GM21360 (cell line): ENCODE measurements around the gene GALNT10.

Source experiments
- ATAC-seq: cut with Tn5 transposase; IDR thresholded peaks from one replicate; pipeline ENCODE4 v1.9.1; 2021; ENCODE audit warnings: mild to moderate bottlenecking, moderate library complexity; ENCODE audit not compliant: unreplicated experiment

GALNT10 gene

GRCh38 chr5:154286557-154286956, 96.0 kb downstream of the GALNT10 start:
- no peak for ATAC-seq

DNA sequence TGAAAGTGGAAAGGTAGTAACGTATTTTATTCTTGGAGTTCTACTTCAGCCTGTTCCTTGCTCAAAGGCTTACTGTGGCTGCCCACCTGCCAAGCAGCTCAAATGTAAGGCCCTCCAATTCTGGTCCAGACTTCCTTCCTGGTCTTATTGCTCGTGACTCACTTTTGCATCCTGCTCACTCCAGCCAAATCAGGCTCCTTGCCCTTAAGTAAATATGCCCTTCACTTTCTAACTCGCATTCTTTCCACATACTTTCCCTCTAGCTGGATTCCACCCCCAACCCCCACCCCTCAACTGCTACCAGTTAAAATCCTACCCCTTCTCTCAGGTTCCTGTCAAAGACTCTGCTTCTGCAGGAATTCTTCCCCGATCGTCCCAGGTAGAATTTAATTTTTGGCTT, 96.6 kb downstream of the GALNT10 start:
- no peak for ATAC-seq

GRCh38 chr5:154288145-154288544, 97.6 kb downstream of the GALNT10 start:
- no peak for ATAC-seq

DNA sequence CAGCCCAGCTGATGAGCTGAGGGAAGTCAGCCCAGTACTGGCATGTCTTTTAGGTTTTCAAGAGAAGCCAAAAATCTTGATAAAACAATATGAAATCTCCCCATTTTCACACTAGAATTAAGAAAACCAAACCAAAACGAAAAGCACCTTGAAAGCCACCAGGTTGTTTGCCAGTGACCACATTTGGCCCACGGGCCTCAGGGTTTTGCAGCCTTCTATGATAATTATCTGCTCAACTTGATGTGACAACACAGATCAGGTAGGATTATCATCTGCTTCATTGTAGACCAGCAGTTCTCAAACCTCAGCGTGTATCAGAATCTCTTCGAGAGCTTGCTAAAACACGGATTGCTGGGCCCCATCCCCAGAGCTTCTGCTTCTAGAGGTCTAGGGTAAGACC, 101.4 kb downstream of the GALNT10 start:
- ATAC-seq = no peak

DNA sequence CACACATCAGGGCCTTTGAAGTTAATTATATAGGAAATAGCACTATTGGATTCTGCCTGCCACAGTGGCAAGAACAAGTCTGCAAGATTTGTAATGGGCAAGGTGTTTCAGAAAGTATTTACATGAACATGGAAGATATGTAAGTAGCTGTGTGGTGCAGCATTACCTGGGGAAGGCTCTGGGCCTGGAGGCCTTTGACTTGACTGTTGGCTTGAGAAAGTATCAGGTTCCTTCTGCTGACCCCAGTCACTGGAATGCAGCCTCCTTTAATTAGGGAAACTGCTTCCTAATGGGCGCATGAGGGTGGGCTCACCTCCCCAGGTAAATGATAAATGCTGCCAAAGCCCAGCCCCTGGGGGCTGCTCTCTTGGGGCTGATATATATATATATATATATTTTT, 102.7 kb downstream of the GALNT10 start:
- no peak for ATAC-seq

DNA sequence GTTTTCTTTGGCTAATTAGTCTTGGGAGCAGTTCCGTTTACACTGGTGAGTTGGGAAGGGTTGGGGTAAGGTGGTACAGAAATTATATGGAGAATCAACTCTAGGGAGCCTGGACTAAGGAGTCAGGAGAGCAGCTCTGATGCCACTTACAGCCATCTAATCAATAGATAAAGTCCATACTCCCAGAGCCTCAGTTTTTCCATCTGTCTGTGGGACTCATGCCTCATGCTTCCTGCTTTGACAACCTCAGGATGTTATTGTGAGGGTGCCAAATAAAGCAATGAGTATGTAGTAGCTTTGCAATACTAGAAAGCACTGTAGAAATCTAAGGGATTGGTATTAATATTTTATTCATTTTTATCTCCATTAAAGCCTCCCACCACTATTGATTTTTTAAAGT, 105.0 kb downstream of the GALNT10 start:
- no peak for ATAC-seq

DNA sequence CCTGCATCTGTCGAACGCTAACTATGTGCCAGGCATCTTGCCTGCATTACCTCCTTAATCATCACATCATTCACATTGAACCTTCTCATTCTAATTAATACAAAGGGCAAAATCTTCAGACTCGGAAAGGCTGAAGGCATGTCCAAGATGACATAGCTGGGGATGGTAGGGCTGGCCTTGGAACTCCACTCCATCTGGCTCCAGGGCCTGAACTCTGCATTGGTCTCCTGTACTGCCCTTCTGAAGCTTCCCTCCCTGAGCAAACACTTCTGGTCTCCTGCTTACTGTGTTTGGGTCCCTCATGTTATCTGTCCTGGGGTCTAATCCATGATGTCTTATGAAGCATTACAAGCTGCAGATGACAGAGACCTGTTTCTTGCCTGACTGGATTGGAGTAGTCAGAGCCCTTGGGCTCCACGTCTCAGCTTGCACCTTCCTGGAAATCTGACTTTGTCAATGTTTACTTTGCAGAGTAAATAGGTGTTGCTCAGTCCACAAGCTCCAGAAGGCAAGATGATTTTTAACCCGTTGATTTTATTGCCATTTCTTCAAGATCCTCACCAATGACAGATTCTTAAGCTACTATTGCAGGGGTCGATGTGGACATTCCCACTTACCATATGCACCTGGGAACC, 106.1 kb downstream of the GALNT10 start:
- ATAC-seq = no peak

DNA sequence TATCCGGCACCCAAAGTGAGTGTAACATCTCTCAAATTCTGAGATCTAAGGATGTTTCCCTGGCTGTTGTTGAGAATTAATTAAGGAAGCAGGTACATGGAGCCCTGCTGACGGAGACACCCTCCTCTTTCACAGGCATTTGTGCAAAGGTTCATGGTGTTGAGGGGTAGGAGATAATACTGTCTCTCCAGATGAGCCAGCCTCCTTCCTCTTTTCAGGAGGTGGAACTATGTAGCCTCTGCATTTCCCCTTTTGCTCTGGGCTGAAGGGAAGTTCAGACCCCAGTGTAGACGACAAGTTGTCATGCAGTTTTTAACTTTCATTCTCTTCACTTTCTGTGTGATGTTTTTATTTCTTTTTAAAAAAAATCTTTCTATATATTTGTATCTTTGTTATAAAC, 107.5 kb downstream of the GALNT10 start:
- ATAC-seq = no peak

DNA sequence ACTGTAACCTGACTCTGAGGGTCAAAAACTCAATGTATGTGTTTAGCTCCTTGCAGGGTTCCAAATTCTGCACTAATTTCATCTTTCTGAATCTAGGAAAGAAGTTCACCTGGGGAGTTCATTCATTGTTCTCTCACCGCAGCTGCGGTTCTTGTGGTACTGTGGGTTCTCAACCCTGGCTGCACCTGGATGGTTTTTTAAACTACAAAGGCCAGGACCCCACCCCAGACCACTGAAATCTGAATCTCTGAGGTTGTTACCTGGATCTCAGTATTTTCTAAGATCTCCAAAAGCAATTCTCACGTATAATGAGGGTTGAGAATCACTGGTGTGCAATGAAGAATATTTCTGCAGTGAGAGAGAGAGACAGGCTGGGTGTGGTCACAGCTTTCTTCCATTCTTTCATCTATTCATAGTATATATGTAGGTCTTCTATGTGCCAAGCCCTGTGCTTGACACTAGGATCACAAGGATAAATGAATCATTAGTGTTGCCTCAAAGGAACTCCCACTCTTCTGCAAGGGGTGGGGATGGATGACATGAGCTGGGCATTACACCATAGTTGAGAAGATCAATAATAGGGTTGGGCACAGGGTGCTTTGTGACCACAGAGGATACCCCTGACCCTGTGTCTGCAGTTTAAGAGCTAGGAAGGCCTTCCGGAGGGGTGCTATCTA, 109.8 kb downstream of the GALNT10 start:
- ATAC-seq = no peak

- ATAC-seq = no peak
Observed at GRCh38 chr5:154301726-154302125, 111.2 kb downstream of the GALNT10 start.

- no peak for ATAC-seq
Observed at GRCh38 chr5:154302161-154302560, 111.6 kb downstream of the GALNT10 start.

DNA sequence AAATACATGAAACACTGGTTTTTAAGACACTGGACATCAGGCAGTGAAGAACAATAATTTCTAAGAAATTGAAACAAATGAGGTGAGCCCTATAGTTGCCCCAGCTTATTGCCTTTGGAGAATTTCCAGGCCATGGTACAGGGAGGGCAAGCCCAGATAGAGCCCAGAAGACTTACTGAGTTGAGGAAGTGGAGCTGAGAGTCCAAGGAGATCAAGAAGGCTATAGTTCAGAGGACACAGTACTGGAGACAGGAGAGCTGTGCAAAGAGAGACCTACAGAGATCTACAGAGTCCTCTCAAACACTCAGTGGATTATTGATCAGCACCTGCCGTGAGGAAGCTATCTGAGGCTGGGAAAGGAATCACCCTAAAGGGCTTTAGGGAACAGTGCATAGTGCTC, 112.6 kb downstream of the GALNT10 start:
- no peak for ATAC-seq

GRCh38 chr5:154308443-154309370, 118.2 kb downstream of the GALNT10 start:
- ATAC-seq = no peak

- no peak for ATAC-seq
Observed at GRCh38 chr5:154309371-154309745, 118.8 kb downstream of the GALNT10 start.

GRCh38 chr5:154309805-154310204, 119.3 kb downstream of the GALNT10 start:
- ATAC-seq = no peak

DNA sequence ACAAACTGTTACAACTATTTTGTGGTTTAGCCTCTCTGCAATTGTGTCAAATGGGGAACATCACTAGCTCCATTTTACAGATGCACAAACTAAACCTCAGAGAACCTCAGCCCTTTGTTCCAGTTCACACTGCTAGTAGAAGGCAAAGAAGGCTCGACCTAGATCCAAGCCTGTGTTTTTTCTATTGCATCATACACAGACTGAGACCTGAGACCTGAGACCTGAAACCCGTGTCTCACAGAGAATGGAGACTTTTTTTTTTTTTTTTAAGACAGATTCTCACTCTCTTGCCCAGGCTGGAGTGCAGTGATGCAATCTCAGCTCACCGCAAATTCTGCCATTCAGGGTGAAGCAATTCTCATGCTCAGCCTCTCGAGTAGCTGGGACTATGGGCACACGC, 120.8 kb downstream of the GALNT10 start:
- ATAC-seq = peak; percentile 67

- no peak for ATAC-seq
Observed at GRCh38 chr5:154312000-154312399, 121.5 kb downstream of the GALNT10 start.

DNA sequence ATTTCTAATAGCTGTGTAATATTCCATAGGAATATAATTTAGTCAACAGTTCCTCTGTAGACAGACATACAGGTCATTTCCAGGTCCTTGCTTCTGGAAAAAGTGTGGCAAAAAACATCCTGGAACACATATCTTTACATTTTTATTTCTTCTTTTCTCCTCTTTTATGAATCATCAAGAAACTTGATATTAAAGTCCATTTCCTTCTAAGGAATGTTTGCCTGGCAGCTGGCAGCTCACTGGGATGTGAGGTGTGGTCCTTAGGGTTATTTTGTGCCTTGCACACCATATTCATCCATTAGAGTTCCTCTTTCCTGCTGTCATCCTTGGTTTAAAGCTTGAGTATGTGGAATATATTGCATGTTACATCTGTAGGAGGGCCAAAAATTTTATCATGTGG, 122.0 kb downstream of the GALNT10 start:
- ATAC-seq = no peak

GRCh38 chr5:154313360-154314017, 123.0 kb downstream of the GALNT10 start:
- ATAC-seq = no peak

DNA sequence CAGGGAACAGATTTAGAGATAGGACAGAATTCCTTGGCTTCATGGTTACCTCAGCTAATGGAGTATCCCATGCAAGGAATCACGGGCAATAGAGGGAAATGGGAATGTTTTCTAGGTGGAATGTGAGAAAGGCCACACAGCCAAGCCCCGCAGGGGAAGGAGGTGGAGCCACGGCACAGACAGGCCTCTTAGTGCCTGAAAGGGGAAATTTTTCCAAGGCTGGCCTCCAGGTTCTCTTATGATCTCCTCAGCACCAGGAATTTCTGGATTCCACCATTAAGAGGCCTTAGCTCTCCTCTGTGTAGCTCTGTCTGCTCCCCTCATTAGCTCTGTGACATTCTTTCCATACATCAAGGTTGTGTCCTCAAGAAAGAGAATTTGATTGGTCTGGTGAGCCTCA, 124.7 kb downstream of the GALNT10 start:
- ATAC-seq = no peak

DNA sequence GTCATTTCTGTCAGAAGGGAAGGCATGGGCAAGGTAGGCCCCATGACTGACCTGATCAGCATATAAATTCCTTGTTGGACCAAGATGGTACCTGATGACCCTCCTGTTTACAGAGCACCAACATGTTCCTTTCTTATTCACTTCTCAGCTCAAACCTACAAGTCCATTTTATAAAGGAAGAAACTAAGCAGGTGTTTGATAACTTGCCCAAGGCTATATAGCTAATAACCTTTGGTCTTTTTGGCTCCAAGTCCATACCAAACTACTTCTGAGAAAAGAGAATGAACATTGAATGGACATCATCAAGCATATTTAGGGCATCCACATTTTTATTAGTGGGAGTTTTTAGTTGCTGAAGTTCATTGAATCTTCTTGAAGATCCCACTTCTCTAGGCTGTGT, 125.2 kb downstream of the GALNT10 start:
- ATAC-seq = no peak
